Measurements from ENCODE around the gene RBP5. TPM values are rescaled to one million over a fixed set of nuclear protein-coding genes. Genes with fewer than 3 reads are reported as not detected.

Gene RBP5
- total and polyA plus RNA-seq, 2 donors (not counting 1 experiment from before 2014, with no cell fraction given), result not detected

GRCh38 chr12:7175493-7175892 lies 46.8 kb upstream of the RBP5 start:
- no peak overlapping the region for H2AFZ ChIP-seq (ENCODE audit: low read length)
- H3K36me3 ChIP-seq (ENCODE audit: control insufficient read depth, insufficient read depth, low read length), result no peaks in the 10 kb centered on the region
- no peaks in the 10 kb centered on the region for H3K79me2 ChIP-seq (ENCODE audit: control insufficient read depth, insufficient read depth, low read length)
- peak in 1 of 2 donors; percentile 12 for DNase-seq (ENCODE audit: low read depth in 2 of 2)
- no peak overlapping the region for H3K9ac ChIP-seq (ENCODE audit: insufficient read depth, low read length)
- no peaks in the 10 kb centered on the region for H3K9me3 ChIP-seq (ENCODE audit: control insufficient read depth, insufficient read depth, low read depth, low read length)
- H3K4me1 ChIP-seq (ENCODE audit: control insufficient read depth, extremely low read depth, insufficient read depth, low read length), result no peaks in the 10 kb centered on the region
- TF ChIP-seq, protein P1, sequence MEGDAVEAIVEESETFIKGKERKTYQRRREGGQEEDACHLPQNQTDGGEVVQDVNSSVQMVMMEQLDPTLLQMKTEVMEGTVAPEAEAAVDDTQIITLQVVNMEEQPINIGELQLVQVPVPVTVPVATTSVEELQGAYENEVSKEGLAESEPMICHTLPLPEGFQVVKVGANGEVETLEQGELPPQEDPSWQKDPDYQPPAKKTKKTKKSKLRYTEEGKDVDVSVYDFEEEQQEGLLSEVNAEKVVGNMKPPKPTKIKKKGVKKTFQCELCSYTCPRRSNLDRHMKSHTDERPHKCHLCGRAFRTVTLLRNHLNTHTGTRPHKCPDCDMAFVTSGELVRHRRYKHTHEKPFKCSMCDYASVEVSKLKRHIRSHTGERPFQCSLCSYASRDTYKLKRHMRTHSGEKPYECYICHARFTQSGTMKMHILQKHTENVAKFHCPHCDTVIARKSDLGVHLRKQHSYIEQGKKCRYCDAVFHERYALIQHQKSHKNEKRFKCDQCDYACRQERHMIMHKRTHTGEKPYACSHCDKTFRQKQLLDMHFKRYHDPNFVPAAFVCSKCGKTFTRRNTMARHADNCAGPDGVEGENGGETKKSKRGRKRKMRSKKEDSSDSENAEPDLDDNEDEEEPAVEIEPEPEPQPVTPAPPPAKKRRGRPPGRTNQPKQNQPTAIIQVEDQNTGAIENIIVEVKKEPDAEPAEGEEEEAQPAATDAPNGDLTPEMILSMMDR (conservative IDR thresholded peaks at IDR 0.05 in 1 of 2, IDR thresholded peaks at IDR 0.05 in 1 of 2; ENCODE audit: low read depth in 1 of 2, low read length in 2 of 2), result no peak
- no peak for TF ChIP-seq EZH2 (IDR thresholded peaks at IDR 0.05; ENCODE audit: low read length, missing control alignments)
- H3K4me3 ChIP-seq (replicated peaks in 1 of 4; ENCODE audit: control extremely low read depth in 1 of 4, insufficient read depth in 1 of 4, low read depth in 3 of 4, low read length in 4 of 4), result no peak overlapping the region
- H3K4me2 ChIP-seq (ENCODE audit: extremely low read depth, insufficient read depth, low read length), result no peak overlapping the region
- H4K20me1 ChIP-seq (ENCODE audit: control insufficient read depth, extremely low read depth, insufficient read depth, low read length), result no peaks in the 10 kb centered on the region
- no peak overlapping the region for H3K27ac ChIP-seq (ENCODE audit: insufficient read depth, low read length)
- H3K27me3 ChIP-seq (ENCODE audit: control insufficient read depth, insufficient read depth, low read length), result no peaks in the 10 kb centered on the region

DNA sequence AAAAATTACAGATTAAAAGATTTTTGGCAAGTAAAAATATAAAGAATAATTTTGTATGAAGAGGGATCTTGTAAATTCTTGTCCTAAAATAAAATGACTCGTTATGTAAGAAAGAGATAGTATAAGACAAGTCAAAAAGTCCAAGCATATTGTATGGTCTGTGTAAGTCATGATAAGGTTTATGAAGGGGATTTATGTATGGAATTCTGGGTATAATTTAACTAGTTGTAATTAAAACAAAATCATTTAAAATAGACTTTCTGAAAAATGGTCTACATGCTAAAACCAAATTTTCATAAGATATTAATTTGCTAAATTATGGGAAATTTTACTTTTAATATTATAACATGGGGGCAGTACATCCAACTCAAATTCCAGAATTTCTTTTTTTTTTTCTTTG lies 43.2 kb upstream of the RBP5 start:
- no peaks in the 10 kb centered on the region for H3K79me2 ChIP-seq (ENCODE audit: control insufficient read depth, insufficient read depth, low read length)
- DNase-seq (ENCODE audit: low read depth in 2 of 2), result no peak
- H3K4me1 ChIP-seq (ENCODE audit: control insufficient read depth, extremely low read depth, insufficient read depth, low read length), result no peaks in the 10 kb centered on the region
- TF ChIP-seq EZH2 (IDR thresholded peaks at IDR 0.05; ENCODE audit: low read length, missing control alignments), result no peak
- TF ChIP-seq, protein P1 (conservative IDR thresholded peaks at IDR 0.05 in 1 of 2, IDR thresholded peaks at IDR 0.05 in 1 of 2; ENCODE audit: low read depth in 1 of 2, low read length in 2 of 2), result no peak
- H2AFZ ChIP-seq (ENCODE audit: low read length), result no peak overlapping the region
- H3K27ac ChIP-seq (ENCODE audit: insufficient read depth, low read length), result no peak overlapping the region
- no peaks in the 10 kb centered on the region for H3K9me3 ChIP-seq (ENCODE audit: control insufficient read depth, insufficient read depth, low read depth, low read length)
- H3K27me3 ChIP-seq (ENCODE audit: control insufficient read depth, insufficient read depth, low read length), result no peaks in the 10 kb centered on the region
- no peak overlapping the region for H3K9ac ChIP-seq (ENCODE audit: insufficient read depth, low read length)
- no peaks in the 10 kb centered on the region for H3K36me3 ChIP-seq (ENCODE audit: control insufficient read depth, insufficient read depth, low read length)
- H3K4me2 ChIP-seq (ENCODE audit: extremely low read depth, insufficient read depth, low read length), result no peak overlapping the region
- no peak overlapping the region for H3K4me3 ChIP-seq (replicated peaks in 1 of 4; ENCODE audit: control extremely low read depth in 1 of 4, insufficient read depth in 1 of 4, low read depth in 3 of 4, low read length in 4 of 4)
- no peaks in the 10 kb centered on the region for H4K20me1 ChIP-seq (ENCODE audit: control insufficient read depth, extremely low read depth, insufficient read depth, low read length)

DNA sequence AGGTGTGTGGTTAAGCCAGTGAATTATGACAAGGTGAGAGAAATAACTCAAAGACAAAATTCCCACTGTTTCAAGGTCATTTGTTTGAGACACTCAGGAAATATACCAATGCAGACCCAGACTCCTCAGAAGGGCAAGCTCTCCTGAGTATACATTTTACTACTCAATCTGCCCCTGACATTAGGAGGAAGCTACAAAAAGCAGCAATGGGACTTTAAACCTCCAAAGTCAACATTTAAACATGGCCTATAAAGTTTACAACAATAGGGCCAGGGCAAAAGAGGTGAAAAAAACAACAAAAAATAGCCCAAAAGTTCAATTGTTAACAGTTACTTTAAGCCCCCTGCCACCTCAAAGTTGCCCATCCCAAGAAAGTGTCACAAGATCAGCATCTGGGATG lies 41.3 kb upstream of the RBP5 start:
- no peak overlapping the region for H2AFZ ChIP-seq (ENCODE audit: low read length)
- no peaks in the 10 kb centered on the region for H3K27me3 ChIP-seq (ENCODE audit: control insufficient read depth, insufficient read depth, low read length)
- H3K4me1 ChIP-seq (ENCODE audit: control insufficient read depth, extremely low read depth, insufficient read depth, low read length), result no peaks in the 10 kb centered on the region
- H3K9ac ChIP-seq (ENCODE audit: insufficient read depth, low read length), result no peak overlapping the region
- DNase-seq (ENCODE audit: low read depth in 2 of 2), result no peak
- H3K36me3 ChIP-seq (ENCODE audit: control insufficient read depth, insufficient read depth, low read length), result no peaks in the 10 kb centered on the region
- TF ChIP-seq, protein P1 (conservative IDR thresholded peaks at IDR 0.05 in 1 of 2, IDR thresholded peaks at IDR 0.05 in 1 of 2; ENCODE audit: low read depth in 1 of 2, low read length in 2 of 2), result no peak
- TF ChIP-seq EZH2 (IDR thresholded peaks at IDR 0.05; ENCODE audit: low read length, missing control alignments), result no peak
- no peaks in the 10 kb centered on the region for H3K79me2 ChIP-seq (ENCODE audit: control insufficient read depth, insufficient read depth, low read length)
- no peak overlapping the region for H3K4me2 ChIP-seq (ENCODE audit: extremely low read depth, insufficient read depth, low read length)
- no peaks in the 10 kb centered on the region for H3K9me3 ChIP-seq (ENCODE audit: control insufficient read depth, insufficient read depth, low read depth, low read length)
- H3K4me3 ChIP-seq (replicated peaks in 1 of 4; ENCODE audit: control extremely low read depth in 1 of 4, insufficient read depth in 1 of 4, low read depth in 3 of 4, low read length in 4 of 4), result no peak overlapping the region
- no peaks in the 10 kb centered on the region for H4K20me1 ChIP-seq (ENCODE audit: control insufficient read depth, extremely low read depth, insufficient read depth, low read length)
- no peak overlapping the region for H3K27ac ChIP-seq (ENCODE audit: insufficient read depth, low read length)

All from fibroblast of lung (primary cell).